Right cardiac atrium (tissue), 5 donors: Measurements from ENCODE around the gene HOXA4. TPM values are rescaled to one million over a fixed set of nuclear protein-coding genes. Genes with fewer than 3 reads are reported as not detected.

Source experiments
- ATAC-seq, 2 donors: fragments of 200-7000 bp; cut with Tn5 transposase; one replicate each; pipeline versions ENCODE4 v1.8.0 to v1.9.1; 2020; ENCODE audit warnings: moderate library complexity in 2 of 2, mild to moderate bottlenecking in 1 of 2
- DNase-seq, 3 donors: peaks; one replicate each; pipeline ENCODE4 v3.0.0-alpha.2; 2020
- H3K27ac ChIP-seq: one replicate; pipeline ENCODE4 v1.5.1; 2013; ENCODE audit warnings: mild to moderate bottlenecking, low read length, control low read depth, moderate library complexity
- H3K27me3 ChIP-seq: one replicate; pipeline ENCODE4 v1.6.1; 2013; ENCODE audit not compliant: control insufficient read depth, insufficient read depth
- H3K4me1 ChIP-seq: one replicate; pipeline ENCODE4 v1.6.1; 2013; ENCODE audit warnings: low read length; ENCODE audit not compliant: control insufficient read depth, insufficient read depth
- H3K4me3 ChIP-seq: one replicate; pipeline ENCODE4 v1.5.1; 2013; ENCODE audit warnings: low read length, control low read depth
- H3K9me3 ChIP-seq: one replicate; pipeline ENCODE4 v1.6.1; 2013; ENCODE audit warnings: low read length; ENCODE audit not compliant: control insufficient read depth
- WGBS: extraction: QIAGEN DNeasy Blood & Tissue Kit; methylation state at CpG from one replicate; pipeline ENCODE4 v1.1.7; 2013; 5-methylcytosine and 5-hydroxymethylcytosine counted together
- intact Hi-C, 4 donors: fragments of 100-400 bp; cut with DNase I; formaldehyde crosslinking; loops; one replicate each; pipeline versions ENCODE4 v1.11.0 to v1.14.0; 2022 to 2023
- polyA plus RNA-seq: library from polyadenylated mRNA; stranded (reverse); fragments of 200-250 nt; gene quantifications from one replicate; pipeline ENCODE4 v1.2.3, GENCODE V29; 2013
- total RNA-seq, 4 donors: library from RNA; stranded (reverse); fragmentation: NEBNext Ultra II Directional; extraction: Animal tissue kit (Norgen Biotek cat#: 25700); gene quantifications; one replicate each; pipeline ENCODE4 v1.2.1, GENCODE V29; 2021
- donor health status: healthy with polysubstance abuse.
- donor health status: DM: no; HTN: yes; CAD: no.
- donor health status: DM: no; HTN: no; CAD: no.
- donor health status: DM: no; HTN: yes; CAD: no; lungs with severe emphysema.
- donor health status: DM: yes; HTN: yes; CAD: no.

The HOXA4 gene
- total and polyA plus RNA-seq, 5 donors: 0.12 to 3.3 (median 1.9) TPM

DNA sequence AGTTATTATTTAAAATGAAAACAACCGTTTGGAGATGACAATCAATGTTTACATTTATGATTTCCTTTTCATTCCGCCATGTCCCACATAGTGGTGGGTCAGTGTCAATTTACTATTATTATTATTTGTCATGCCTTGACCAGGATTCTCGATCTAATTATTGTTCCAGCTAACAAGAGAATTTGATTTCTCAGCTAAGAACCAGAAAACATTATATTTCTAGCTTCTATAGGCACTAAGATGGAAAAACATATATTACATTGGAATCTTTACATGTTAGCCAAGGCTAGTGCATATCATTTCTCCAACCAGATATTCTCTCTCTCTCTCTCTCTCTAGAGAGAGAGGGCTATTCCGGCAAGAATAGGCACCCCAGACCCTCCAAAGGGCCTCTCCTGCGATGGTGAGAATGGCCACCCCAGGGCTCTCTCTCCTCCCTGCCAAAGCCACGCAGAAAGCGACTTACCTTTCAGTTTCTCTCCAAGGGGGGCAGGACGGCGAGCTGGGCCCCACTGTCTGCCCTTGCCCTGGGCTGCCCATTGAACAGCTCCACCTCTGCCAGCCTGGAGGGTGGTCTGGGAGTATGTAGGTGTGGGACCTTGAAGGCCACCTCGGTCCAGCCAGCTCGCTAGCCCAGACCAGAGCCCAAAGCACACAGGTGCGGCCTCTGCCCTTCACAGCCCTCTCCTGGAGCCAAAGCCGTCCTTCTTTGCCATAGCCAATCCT lies 19.4 kb upstream of the HOXA4 start:
- Histone ChIP-seq H3K27ac (no peak overlapping the region), H3K27me3 (no peaks in the 10 kb centered on the region), H3K4me3 (no peak overlapping the region), H3K9me3 (no peaks in the 10 kb centered on the region), H3K4me1 (peaks cover 5% of the 10 kb centered on the region)
- ATAC-seq (no peak), DNase-seq (peak in 1 of 3 donors; percentile 33)
- intact Hi-C loops: loop anchor here in 2 of 4 donors (5.0 to 10.0 kb wide), 4 partner anchors 285 to 1275 kb away; partner anchors contain the start of gene SKAP2 (in 1 of the 2)
- 39% methylated on average over 13 of the region's 13 CpGs for WGBS

- H3K27me3 ChIP-seq: peaks cover under 1% of the 10 kb centered on the region
- no peak overlapping the region for H3K4me3 ChIP-seq
- peaks cover 2% of the 10 kb centered on the region for H3K4me1 ChIP-seq
- 38% methylated on average over 30 of the region's 30 CpGs for WGBS
- no peak for ATAC-seq
- intact Hi-C loops: loop anchor here in 1 of 4 donors (5.0 kb wide), 1 partner anchor 297 kb away; no protein-coding TSS in a partner anchor
- H3K27ac ChIP-seq: no peak overlapping the region
- H3K9me3 ChIP-seq: no peaks in the 10 kb centered on the region
- peak in 1 of 3 donors; percentile 35 for DNase-seq
These were observed 18.4 kb upstream of the HOXA4 start for GRCh38 chr7:27148756-27149641.

DNA sequence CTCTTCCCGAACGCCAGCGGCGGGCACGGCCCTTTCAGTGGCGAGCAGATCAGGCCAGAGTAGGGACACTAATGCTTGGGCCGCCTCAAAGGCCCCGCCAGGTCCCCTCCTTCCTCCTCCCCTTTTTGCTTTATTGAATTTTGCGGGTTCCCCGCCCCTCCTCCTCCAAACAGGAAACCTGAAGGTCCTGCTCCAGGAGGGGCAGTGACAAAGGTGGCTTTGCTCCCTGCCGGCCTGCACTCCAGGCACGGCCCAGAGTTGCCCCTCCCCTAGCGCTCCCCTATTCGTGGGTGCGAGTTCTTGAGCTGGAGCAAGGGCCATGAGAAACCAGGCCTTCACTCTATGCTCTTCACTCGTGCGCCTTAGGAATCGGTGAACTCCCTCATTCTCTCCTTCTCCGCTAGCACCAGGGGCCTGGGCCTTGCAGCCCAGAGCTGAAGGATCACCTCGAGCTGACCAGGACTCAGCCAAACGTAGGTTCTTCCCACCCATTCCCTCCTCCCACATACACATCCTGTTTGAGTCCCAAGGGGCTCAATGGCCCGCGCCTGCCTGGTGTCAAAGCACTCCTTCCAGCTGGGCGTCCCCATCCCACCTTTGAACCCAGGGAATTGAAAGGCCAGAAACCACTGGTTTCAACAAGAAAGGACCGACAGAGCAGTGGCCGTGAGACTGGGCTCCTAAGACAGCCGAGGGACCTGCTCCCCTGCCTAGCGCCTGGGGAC lies 17.6 kb upstream of the HOXA4 start:
- peak in 1 of 3 donors; percentile 43 for DNase-seq
- Histone ChIP-seq H3K4me3 (peak overlapping the region; percentile 38), H3K27ac (no peak overlapping the region), H3K9me3 (no peaks in the 10 kb centered on the region), H3K4me1 (peaks cover 2% of the 10 kb centered on the region), H3K27me3 (peaks cover 3% of the 10 kb centered on the region)
- no peak for ATAC-seq
- intact Hi-C loops: loop anchor here in 1 of 4 donors (5.0 kb wide), 1 partner anchor 296 kb away; no protein-coding TSS in a partner anchor
- WGBS: 20% methylated on average over 28 of the region's 28 CpGs

DNA sequence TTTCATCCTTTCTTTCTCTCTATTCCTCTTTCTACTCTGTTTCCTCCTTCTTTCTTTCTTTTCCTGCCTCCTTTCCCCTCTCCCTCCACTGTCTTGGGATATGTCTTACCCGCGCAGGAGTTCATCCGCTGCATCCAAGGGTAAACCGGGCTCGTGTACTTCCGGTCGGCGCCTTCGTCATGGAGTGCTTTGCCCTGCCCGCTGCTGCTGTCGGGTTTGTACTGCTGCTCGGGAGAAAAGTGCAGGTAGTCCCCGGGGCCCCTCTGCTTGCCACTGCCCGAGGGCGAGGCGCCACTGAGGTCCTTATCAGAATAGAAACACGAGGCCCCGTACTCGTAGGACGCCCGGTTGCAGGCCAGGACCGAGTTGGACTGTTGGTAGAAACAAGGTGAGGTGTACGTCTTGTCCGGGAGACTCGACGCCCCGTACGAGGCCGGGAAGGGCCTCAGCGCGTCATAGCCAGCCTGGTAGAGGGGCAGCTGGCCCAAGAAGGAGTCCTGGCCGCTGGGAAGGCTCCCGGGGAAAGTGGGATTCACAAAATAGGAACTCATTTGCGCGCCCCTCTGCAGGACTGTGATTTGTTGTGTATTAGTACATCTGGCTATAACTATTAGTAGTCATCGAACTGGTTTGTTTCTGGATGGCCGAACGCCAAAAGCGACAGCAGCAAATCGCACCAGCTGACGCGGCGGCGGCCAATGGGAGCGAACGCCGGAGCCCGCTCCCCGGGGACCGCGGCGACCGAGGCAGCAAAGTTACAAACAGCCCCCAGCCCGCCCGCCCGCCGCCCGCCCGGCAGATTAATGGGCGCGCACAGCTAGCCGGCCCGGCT lies 16.9 kb upstream of the HOXA4 start, which contains the start of gene HOXA6:
Gene HOXA6, minus strand, starts transcription at position 576 of the 832 bp plus-strand sequence. Its CDS starts 25 bp downstream, at position 551.
- intact Hi-C loops: loop anchor here in 1 of 4 donors (5.0 kb wide), 1 partner anchor 295 kb away; no protein-coding TSS in a partner anchor
- WGBS: 11% methylated on average over 63 of the region's 63 CpGs
- Histone ChIP-seq H3K9me3 (no peaks in the 10 kb centered on the region), H3K4me1 (peaks cover 2% of the 10 kb centered on the region), H3K27me3 (peaks cover 3% of the 10 kb centered on the region), H3K4me3 (peak within 1 kb of the TSS; percentile 38), H3K27ac (no peak within 1 kb of the TSS)
- ATAC-seq (no peak), DNase-seq (peak in 2 of 3 donors; percentile 22 to 50)

- DNase-seq (no peak), ATAC-seq (no peak)
- Histone ChIP-seq H3K27ac (no peak overlapping the region), H3K4me3 (no peak overlapping the region), H3K9me3 (no peaks in the 10 kb centered on the region), H3K4me1 (peaks cover 2% of the 10 kb centered on the region), H3K27me3 (peaks cover 3% of the 10 kb centered on the region)
- WGBS: 46% methylated on average over 5 of the region's 5 CpGs
- intact Hi-C loops: loop anchor here in 1 of 4 donors (5.0 kb wide), 1 partner anchor 294 kb away; no protein-coding TSS in a partner anchor
These were observed 16.1 kb upstream of the HOXA4 start for GRCh38 chr7:27146491-27147198.

- intact Hi-C loops: loop anchor here in 1 of 4 donors (5.0 kb wide), 1 partner anchor 294 kb away; no protein-coding TSS in a partner anchor
- Histone ChIP-seq H3K27me3 (peaks cover 3% of the 10 kb centered on the region), H3K9me3 (no peaks in the 10 kb centered on the region), H3K4me3 (no peak overlapping the region), H3K4me1 (no peaks in the 10 kb centered on the region), H3K27ac (no peak overlapping the region)
- WGBS: 44% methylated on average over 11 of the region's 11 CpGs
- DNase-seq (no peak), ATAC-seq (no peak)
These were observed 15.4 kb upstream of the HOXA4 start for GRCh38 chr7:27145914-27146412.

- DNase-seq (peak in 1 of 3 donors; percentile 15), ATAC-seq (no peak)
- WGBS: 37% methylated on average over 47 of the region's 47 CpGs
- Histone ChIP-seq H3K4me3 (peak overlapping the region; percentile 0), H3K4me1 (no peaks in the 10 kb centered on the region), H3K27ac (no peak overlapping the region), H3K9me3 (no peaks in the 10 kb centered on the region), H3K27me3 (peaks cover 3% of the 10 kb centered on the region)
- intact Hi-C loops: loop anchor here in 1 of 4 donors (5.0 kb wide), 1 partner anchor 293 kb away; no protein-coding TSS in a partner anchor
These were observed 14.8 kb upstream of the HOXA4 start for GRCh38 chr7:27145165-27145913.

- no peaks in the 10 kb centered on the region for H3K9me3 ChIP-seq
- DNase-seq (peak in 1 of 3 donors; percentile 51), ATAC-seq (no peak)
- peak overlapping the region; percentile 0 for H3K4me3 ChIP-seq
- 23% methylated on average over 31 of the region's 31 CpGs for WGBS
- intact Hi-C loops: loop anchor here in 1 of 4 donors (5.0 kb wide), 1 partner anchor 292 kb away; no protein-coding TSS in a partner anchor
- peaks cover 3% of the 10 kb centered on the region for H3K27me3 ChIP-seq
- no peak overlapping the region for H3K27ac ChIP-seq
- no peaks in the 10 kb centered on the region for H3K4me1 ChIP-seq
These were observed 14.2 kb upstream of the HOXA4 start for GRCh38 chr7:27144781-27145164.
